GOT3 (cell line): ENCODE measurements around the gene PLOD3.
"Not testable (repeated sequence)": the region's sequence is repeated elsewhere in the genome, so short reads cannot be mapped to it uniquely, and the experiment has no call there.

ENCODE experiments used
- DNase-seq: peaks from one replicate; lab custom pipeline; 2025; ENCODE audit warnings: mixed read lengths; lab: John Stamatoyannopoulos, UW

PLOD3 gene

DNA sequence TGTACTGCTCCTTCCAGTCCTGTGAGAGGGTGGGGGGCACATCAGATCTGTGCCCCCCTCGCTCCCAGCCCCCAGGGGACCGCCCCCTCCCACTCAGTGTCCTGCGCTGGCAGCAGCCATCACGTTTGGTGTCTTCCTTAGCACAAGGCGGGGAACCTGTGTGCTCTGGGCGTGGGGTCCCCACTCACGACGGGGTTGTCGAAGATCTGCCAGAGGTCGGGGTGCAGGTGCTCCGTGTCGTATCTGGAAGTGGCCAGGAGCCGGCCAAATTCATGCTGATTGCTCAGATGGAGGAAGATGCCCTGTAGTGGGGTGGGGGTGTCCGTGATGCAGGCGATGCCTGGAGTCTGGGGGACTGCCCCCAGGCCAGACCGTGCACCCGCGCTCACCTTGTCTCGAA is 7.2 kb downstream of the PLOD3 start:
- no peak for DNase-seq

DNA sequence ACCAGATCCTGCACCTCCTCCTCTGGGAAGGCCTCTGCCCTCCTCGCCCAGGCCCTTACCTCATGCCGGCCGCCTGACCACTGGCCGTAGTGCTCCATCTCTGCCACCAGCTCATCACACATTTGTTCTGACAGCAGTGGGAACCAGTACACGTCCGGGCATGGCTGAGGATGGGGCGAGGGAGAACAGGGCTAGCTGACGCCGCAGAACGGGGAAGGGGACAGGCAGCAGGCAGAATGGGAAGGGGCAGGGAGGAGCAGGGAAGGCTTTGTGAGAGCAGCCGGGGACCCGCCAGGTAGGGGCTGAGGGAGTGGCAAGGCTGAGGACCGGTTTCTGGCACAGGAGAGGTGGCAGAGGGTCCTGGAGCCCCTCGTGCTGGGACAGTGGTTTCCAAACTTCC is 8.6 kb downstream of the PLOD3 start:
- no peak for DNase-seq

DNA sequence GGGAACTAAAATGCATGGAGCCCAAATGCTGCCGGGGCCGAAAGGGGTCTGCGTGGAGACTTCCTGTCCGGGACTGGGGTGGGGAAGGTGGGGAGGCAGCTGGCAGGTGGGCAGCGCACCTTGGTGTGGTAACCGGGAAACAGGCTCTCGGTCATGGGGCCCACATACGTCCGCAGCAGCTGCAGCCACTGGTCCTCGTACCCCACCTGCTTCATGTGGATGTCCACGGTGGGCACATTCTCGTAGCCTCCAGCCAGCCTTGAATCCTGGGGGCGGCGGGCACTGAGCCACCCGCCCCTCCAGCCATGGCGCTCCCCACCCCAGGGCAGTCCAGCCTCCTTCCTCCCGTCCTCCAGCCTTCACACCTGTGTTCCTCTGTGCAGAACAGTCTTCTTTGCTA is 9.9 kb downstream of the PLOD3 start:
- no peak for DNase-seq

DNA sequence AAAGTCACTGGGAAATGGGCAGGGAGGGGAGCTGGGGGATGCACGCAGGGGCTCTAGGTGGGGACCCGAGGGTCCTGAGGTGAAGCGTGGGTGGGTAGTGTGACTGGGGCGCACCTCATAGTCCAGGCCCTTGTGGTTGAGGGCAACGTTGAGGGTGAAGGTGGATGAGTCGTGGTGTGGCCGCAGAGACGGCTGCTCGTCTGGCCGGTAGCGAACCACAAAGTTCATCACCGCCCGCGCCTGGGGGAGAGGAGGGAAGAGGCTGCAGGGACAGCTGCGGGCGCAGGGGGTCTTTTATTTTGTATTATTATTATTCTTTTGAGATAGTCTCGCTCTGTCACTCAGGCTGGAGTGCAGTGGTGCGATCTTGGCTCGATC is 10.7 kb downstream of the PLOD3 start:
- DNase-seq, result no peak

DNA sequence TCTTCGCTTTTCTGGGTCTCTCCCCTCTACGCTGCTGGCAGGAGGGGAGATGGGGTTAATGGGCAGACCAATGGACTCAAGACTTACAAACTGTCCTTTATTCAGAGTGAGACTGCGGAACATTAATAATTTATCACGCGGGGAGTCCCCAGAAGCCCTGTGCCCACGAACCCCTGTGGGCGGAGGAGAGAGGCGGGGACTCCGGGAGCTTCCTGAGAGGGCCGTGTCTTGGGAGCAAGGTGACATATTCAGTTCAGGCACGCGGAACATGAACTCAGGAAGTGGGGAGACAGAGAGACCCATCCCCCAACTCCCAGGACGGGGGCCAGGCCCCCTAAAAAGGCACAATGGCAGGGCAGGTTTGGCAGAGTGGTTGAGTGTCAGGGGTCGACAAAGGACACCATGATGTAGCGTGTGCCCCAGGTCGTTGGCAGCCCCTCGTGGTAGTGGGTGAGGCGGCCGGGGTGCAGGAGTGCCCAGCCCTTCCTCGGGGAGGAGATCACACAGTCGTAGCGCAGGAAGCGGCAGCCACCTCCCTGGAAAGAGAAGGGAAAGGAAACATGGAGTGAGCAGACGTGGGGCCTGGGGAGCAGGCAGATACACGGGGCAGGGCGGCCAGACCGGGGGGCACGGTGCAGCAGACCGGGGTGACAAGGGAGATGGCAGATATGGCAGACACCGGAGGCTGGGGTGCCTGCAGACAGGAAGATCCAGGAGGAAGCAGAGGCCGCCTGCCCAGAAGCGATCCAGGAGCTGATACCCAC is 11.3 kb downstream of the PLOD3 start:
- no peak for DNase-seq

DNA sequence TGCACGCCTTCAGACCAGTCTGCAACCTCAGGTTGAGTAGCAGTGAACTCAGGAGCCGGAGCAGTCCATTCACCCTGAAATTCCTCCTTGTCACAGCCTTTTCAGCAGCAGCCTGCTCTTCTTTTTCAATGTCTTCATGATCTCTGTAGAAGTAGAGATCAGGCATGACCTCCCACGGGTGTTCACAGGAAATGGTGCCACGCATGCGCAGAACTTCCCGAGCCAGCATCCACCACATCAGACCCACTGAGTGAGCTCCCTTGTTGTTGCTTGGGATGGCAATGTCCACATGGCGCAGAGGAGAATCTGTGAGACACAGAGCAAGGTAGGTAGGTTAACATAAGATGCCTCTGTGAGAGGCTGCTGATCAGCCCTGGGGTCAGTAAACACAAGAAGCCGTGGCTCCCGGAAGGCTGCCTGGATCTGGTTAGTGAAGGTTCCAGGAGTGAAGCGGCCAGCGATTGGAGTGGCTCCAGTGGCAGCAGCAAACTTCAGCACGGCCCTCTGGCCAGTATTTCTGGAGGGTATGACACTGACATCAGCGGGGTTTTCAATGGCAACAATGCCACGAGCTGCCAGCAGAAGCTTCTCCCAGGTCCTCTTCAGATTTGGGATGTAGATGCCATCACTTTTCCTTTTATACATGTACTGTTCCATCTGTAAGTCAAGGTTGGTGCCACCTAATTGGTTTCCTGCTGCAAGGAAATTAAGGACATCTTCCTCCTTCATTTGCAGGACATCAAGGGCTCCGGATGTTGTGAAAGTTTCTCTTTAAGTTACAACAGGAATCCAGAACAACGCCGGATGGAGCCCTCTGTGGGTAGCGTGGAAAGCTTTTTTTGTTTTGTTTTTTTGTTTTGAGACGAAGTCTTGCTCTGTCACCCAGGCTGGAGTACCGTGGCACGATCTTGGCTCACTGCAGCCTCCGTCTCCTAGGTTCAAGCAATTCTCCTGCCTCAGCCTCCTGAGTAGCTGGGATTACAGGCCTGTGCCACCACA is 13.3 kb downstream of the PLOD3 start:
- DNase-seq, result not testable (repeated sequence)

DNA sequence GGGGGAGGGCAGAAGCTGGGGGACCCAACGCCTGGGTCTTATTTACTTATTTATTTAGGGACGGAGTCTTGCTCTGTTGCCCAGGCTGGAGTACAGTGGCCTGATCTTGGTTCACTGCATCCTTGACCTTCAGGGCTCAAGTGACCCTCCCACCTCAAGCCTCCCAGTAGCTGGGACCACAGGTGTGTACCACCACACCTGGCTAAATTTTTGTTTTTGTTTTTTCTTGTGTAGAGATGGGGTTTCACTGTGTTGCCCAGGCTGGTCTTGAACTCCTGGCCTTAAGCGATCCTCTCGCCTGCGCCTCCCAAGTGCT is 14.8 kb downstream of the PLOD3 start:
- no peak for DNase-seq

DNA sequence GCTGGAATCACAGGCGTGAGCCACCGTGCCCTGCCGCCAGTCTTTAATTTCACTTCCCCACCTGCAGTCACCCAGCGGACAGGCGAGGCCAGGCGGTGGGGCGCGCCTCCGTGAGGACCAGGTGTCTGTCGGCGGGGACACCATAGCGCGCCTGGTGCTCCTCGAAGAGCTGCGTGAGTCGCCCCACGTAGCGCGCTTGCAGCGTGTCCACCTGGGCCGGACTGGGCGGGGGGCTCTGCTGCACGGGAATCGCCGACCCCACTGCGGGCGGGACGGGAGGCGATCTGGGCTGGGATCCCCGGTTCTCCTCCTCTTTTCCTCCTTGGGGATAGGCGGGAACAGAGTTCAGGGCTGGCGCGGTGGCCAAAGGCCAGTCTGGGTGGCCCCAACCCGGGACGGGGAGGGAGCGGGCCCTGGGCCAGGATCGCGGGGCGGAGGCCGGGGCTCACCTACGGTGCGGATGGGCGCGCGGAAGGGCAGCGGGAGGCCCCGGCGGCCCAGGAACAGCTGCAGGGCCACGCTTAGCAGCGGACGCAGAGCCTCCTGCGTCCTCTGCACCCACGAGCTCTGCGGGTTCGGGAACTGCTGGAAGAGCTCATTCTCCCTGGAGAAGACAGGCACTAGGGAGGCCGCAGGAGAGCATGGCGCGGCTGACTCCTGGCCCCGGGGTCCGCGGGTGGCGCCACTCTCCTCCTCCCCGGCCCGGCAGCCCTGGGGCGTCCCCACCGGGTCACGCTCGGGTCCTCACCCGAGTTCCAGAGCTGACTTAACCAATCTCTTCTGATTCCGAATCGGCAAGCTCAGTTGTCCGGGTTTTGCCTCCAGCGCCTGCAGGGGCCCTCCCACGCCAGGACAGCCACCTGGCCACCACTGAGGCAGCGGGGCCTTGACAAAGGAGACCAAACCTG is 15.4 kb downstream of the PLOD3 start:
- DNase-seq, result no peak

DNA sequence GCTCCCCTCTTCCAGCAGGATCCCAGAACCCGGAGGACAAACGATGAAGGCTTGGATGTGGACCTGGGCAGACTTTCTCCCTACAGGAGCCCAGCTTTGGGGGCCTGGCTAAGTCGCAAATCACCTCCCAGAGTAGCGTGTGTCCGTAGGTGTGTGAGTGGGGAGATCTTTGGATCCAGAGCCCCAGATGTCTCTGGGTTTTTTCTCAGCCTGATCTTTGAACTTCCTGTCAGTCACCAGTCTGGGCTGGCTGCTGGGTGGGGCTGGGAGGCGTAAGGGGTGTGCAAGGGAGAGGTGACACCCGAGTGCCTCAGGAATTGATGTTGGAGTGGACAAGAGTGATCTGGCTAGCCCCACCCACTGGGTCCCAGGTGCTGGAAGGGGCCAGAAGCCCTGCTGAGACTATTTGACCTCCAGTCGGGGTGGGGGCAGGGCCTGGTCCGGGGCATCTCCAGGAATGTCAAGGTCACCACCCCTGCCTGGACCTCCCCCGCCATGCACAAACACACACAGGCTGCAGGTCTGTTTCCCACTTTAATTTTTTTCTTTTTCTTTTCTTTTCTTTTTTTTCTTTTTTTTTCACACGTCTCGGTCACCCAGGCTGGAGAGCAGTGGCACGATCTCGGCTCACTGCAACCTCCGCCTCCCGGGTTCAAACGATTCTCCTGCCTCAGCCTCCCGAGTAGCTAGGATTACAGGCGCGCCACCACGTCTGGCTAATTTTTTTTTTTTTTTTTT is 16.4 kb downstream of the PLOD3 start, which contains the start of gene MOGAT3:
Gene MOGAT3, minus strand, starts transcription at position 175 of the 738 bp plus-strand sequence. CDS start 182 bp downstream, outside the sequence.
- no peak for DNase-seq

DNA sequence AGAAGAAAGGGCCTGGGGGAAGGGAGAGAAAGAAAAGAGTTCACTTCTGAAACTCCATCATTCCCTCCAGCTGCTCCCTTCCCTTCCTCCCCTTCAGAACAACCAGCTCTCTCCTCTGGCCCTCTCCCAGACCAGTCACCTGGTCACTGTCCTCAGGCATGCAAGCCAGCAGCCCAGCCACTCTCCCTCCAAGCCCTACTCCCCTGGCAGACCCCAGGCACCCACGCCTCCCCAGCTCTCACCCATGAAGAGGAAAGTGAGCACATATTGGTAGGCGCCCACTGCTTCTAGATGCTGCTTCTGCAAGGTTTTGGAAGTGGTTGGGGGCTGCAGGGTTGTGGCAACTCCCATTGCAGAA is 16.9 kb downstream of the PLOD3 start:
- no peak for DNase-seq

DNA sequence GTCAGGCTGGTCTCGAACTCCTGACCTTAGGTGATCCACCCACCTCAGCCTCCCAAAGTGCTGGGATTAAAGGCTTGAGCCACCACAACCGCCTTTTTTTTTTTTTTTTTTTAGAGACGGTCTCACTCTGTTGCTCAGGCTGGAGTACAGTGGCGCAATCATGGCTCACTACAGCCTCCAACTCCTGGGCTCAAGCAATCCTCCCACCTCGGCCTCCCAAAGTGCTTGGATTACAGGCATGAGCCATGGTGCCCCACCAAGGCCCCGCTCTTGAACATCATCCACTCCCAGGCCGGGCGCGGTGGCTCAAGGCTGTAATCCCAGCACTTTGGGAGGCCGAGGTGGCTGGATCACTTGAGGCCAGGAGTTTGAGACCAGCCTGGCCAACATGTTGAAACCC is 17.9 kb downstream of the PLOD3 start:
- DNase-seq, result not testable (repeated sequence)

DNA sequence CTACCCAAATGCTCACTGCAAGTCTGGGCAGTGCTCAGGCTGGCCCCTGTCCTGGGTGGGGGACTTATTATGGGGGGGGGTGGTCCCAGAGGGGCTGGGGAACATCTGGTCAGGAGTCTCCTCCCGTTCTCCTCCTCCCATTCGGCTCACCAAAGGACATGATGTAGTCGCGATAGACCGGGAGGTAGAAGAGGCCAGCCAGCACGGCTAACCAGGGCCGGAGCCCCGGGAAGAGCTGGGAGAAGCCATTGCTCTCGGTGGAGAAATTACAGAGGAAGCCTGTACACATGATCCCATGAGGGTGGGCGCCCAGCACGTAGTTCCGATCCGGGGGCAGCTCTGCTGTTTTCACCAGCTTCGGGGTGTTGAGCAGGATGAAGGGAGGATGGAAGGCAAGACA is 18.9 kb downstream of the PLOD3 start:
- no peak for DNase-seq

DNA sequence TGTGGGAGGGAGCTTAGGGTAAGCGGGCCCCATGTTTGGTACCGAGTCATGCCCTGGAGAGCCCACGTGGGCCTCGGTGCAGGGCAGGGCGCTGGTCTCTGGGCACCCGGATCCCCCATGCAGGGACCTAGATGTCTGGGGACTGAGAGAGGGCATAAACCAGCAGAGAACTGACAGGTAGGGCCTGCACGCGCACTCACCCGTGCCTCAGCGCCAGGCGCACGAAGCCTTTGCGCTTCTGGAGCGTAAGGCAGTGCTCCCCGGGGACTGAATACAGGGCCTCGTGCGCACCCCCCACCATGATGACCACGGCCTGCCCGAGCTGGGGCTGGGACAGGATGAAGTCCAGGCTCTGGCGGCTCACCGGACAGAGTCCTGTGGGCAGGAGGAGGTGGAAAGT is 19.4 kb downstream of the PLOD3 start:
- DNase-seq, result no peak

DNA sequence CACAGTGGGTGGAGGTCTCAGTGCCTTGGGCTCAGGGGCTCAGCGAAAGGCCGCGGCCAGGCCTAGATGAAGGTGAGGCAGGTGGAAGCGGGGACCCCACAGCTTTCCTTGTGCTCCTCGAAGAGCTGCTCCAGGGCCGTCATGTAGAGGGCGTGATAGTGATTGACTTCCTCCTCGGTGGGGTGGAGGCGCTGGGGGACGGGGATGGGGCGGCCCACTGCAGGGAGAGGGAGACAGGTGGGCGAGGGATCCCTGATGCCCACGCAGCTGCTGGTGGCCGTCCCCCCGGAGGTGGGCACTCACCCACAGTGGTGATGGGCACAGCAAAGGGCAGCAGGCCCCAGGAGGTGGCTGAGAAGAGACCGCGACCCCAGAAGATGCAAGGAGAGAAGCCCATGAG is 21.5 kb downstream of the PLOD3 start:
- no peak for DNase-seq

DNA sequence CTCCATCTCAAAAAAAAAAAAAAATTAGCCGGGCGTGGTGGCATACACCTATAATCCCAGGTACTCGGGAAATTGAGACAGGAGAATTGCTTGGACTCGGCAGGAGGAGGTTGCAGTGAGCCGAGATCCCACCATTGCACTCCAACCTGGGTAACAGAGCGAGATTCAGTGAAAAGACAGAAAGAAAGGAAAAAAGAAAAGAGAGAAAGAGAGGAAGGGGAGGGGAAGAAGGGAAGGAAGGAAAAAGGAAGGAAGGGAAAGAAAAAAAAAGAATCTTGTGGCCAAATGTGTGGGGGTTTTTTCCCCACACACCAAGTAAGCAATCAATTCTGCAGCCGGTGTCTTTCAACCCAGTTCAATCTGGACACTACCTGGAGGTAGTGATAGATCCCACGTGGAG is 28.3 kb downstream of the PLOD3 start:
- DNase-seq, result no peak

DNA sequence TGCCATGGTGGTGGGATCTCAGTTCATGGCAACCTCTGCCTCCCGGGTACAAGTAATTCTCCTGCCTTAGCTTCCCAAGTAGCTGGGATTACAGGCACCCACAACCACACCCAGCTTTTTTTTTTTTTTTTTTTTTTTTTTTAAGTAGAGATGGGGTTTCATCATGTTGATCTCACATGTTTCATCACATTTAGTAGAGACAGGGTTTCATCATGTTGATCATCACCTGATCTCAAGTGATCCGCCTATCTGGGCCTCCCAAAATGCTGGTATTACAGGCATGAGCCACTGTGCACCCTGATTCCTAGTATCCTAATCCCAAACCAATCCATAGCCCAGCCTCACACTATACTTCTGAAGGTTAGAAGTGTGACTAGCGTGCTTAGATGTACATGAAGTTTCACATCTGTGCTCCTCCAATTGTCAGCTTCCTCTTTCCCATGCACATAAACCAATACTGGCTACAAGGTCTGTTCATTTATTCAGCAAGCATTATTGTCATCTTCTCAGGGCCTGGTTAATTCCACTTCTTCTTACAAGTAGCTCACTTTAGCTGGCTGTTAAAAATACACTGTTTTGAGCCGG is 30.4 kb downstream of the PLOD3 start:
- DNase-seq, result no peak

DNA sequence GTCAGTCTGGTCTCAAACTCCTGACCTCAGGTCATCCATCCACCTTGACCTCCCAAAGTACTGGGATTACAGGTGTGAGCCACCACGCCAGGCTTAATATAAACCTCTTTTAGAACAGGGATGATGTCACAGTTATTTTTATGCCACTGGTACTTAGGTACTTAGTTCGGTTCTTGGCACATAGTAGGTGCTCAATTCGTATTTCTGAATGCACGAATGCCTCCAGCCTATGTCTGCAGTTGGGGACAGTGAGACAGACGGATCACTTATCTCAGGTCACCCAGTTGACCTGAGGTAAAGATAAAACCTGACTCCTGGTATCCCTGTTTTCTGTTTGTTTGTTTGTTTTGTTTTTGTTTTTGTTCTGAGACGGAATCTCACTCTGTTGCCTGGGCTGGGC is 31.2 kb downstream of the PLOD3 start:
- no peak for DNase-seq

DNA sequence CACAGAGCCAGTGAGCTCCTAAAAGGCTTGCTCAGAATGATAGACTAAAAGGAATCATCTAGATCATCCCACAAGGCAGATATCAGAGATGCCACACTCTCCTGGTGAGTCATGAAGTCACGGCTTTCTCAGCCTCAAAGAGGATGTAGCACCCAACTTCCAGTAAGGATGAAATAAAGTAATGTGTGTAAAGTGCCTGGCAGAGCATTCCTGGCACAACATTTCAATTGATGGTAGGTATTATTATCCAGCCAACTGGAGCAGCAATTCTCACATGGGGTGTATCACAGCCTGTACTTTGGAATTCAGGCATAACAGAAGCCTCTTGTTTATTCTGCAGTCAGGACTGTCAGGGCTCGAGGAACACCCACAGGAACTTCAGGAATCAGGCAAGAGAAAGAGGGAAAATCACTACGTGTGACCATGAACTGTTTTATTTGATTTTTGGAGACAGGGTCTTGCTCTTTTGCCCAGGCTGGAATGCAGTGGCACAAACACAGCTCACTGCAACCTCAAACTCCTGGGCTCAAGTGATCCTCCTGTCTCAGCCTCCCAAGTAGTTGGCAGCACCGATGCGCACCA is 32.0 kb downstream of the PLOD3 start:
- no peak for DNase-seq

DNA sequence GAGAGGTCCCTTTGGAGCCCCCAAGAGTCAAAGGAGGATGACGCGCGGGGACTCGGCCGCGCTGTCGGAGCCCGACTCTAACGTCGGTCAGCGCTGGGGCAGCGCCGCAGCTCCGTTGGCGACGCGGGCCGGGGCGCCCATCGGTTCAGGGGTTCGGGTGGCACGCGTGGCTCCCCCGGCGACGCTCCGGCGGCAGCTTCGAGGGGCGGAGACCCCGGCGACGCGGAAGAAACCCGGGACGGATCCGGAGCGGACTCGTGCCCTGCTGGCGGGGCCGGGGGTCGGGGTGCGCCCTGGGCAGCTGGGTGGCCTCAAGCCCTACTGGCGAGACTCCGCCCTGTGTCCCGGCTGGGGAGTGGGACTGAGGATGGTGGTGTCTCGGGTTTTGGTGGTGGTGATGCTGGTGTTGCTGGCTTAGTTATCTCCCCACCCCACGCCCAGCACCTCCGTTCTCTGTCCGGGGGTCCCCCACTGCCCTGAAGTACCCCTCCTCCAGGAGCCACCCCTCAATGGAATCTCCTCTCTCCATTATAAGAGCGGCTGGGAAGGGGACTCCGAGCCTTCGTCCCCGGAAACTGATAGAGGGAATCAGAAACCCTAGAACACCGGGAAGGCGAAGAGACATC is 37.1 kb downstream of the PLOD3 start, which contains the start of gene NAT16:
Gene NAT16, minus strand, starts transcription at position 164 of the 626 bp plus-strand sequence. CDS start 5,486 bp downstream, outside the sequence.
- DNase-seq, result no peak

DNA sequence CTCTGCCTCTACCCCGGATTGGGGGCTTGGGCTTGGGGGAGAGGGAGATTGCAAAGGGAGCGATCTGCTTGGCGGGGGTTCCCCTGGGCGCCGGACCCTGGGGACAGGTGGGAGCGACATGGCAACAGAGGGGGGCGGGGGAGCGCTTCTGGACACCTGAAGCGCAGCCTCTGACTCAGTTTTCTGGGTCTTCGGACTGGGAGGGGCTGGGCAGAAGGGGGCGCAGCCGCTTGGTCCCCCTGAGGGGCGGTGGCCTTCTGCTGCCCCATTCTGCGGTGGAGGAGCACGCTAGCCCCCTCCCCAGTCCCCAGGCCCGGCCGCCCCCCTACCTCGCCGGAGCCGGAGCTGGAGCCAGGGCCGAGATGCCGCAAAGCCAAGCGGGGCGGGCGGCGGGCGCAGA is 37.7 kb downstream of the PLOD3 start:
- DNase-seq, result no peak
